EH (cell line): ENCODE data around the gene PPP6R1.

ENCODE experiments used
- DNase-seq: peaks from one replicate; pipeline ENCODE4 v3.0.0-alpha.2; 2015; ENCODE audit warnings: low read depth

PPP6R1 gene, protein sequence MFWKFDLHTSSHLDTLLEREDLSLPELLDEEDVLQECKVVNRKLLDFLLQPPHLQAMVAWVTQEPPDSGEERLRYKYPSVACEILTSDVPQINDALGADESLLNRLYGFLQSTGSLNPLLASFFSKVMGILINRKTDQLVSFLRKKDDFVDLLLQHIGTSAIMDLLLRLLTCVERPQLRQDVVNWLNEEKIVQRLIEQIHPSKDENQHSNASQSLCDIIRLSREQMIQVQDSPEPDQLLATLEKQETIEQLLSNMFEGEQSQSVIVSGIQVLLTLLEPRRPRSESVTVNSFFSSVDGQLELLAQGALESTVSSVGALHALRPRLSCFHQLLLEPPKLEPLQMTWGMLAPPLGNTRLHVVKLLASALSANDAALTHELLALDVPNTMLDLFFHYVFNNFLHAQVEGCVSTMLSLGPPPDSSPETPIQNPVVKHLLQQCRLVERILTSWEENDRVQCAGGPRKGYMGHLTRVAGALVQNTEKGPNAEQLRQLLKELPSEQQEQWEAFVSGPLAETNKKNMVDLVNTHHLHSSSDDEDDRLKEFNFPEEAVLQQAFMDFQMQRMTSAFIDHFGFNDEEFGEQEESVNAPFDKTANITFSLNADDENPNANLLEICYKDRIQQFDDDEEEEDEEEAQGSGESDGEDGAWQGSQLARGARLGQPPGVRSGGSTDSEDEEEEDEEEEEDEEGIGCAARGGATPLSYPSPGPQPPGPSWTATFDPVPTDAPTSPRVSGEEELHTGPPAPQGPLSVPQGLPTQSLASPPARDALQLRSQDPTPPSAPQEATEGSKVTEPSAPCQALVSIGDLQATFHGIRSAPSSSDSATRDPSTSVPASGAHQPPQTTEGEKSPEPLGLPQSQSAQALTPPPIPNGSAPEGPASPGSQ

GRCh38 chr19:55258828-55259539, at the start of gene PPP6R1:
Gene PPP6R1, minus strand, starts transcription at chr19:55259017. Its CDS starts 11,914 bp downstream, at chr19:55247103.
- peak; percentile 100 for DNase-seq

GRCh38 chr19:55308281-55308680, 49.5 kb upstream of the PPP6R1 start:
- DNase-seq = no peak

- no peak for DNase-seq
Observed at GRCh38 chr19:55306712-55307111, 47.9 kb upstream of the PPP6R1 start.

- DNase-seq = no peak
Observed at GRCh38 chr19:55305983-55306562, 47.3 kb upstream of the PPP6R1 start.

GRCh38 chr19:55305491-55305890, 46.7 kb upstream of the PPP6R1 start:
- DNase-seq = peak; percentile 41

GRCh38 chr19:55304980-55305379, 46.2 kb upstream of the PPP6R1 start:
- no peak for DNase-seq

- DNase-seq = peak; percentile 41
Observed at GRCh38 chr19:55304279-55304978, 45.6 kb upstream of the PPP6R1 start.

DNA sequence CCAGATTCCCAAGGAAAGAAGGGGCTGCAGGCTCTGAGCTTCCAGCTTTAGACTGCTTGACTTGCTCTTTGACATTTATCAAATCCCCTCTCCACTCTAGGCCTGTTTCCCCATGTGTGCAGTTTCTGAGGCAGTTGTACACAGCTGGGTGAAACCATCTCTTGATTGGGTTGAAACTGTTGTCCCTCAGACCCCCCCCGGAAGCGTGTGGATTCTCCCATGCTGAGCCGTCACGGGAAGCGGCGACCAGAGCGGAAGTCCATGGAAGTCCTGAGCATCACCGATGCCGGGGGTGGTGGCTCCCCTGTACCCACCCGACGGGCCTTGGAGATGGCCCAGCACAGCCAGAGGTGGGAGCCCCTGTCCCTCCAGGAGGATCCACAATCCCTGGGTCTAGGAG, 44.7 kb upstream of the PPP6R1 start:
- no peak for DNase-seq

DNA sequence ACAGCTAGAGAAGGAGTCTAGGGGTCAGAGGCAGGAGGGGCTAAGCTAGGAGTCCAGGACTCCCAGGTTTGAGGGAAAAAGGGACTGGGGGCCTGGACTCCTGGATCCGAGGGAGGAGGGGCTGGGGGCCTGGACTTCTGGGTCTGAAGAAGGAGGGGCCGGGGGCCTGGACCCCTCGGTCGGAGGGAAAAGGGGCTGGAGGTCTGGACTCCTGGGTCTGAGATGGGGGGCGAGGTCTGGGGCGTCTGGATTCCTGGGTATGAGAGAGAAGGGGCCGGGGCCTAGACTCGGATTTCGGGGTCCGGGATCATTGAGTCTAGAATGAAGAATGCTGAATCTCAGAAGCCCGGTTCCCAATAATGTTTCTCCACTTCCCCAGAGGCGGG, 43.5 kb upstream of the PPP6R1 start:
- DNase-seq = no peak

- peak; percentile 75 for DNase-seq
Observed at GRCh38 chr19:55301459-55302317, 42.9 kb upstream of the PPP6R1 start.

DNA sequence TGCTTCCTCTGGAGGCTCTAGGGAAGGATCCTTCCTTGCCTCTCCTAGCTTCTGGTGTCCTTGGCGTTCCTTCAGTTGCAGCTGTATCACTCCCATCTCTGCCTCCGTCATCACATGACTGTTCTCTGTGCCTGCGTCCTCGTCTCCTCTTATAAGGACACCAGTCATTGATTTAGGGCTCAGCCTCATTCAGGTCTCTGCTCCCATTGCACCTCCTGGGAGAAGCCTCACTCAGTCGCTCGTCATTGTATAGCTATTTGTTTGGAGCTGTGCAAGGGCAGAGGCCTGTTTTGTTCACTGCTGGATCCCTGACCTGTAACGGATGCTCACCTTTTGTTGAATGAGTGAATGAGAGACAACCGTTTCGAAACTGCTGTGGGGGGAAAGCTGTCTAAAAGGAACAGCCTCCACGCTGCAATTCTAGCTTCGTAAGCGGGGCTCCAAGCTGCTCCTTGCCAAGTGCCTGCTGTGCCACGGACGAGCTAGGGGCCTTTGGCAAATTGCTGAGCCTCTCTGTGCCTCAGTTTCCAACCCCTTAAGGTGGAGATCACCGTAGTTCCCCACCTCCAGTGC, 42.2 kb upstream of the PPP6R1 start:
- DNase-seq = no peak

GRCh38 chr19:55299991-55300390, 41.2 kb upstream of the PPP6R1 start:
- no peak for DNase-seq

DNA sequence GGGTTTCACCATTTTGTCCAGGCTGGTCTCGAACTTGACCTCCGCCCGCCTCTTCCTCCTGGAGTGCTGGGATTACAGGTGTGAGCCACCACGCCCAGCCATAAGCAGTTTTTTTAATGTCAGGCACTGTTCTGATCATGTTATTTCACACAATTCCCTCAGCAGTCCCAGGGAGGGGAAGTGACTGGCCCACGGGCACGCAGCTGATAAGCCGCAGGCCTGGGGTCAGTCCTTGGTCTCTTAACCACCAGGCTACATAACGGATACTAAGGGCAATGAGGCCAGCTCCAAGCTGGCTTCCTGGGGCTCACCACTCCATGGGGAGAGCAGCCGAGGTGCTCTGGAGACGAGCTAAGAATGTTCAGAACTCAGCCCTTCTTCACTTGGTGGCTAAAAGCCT, 38.5 kb upstream of the PPP6R1 start:
- DNase-seq = no peak

- peak; percentile 40 for DNase-seq
Observed at GRCh38 chr19:55289117-55289796, 30.4 kb upstream of the PPP6R1 start.

GRCh38 chr19:55287361-55288079, 28.7 kb upstream of the PPP6R1 start:
- DNase-seq = no peak

DNA sequence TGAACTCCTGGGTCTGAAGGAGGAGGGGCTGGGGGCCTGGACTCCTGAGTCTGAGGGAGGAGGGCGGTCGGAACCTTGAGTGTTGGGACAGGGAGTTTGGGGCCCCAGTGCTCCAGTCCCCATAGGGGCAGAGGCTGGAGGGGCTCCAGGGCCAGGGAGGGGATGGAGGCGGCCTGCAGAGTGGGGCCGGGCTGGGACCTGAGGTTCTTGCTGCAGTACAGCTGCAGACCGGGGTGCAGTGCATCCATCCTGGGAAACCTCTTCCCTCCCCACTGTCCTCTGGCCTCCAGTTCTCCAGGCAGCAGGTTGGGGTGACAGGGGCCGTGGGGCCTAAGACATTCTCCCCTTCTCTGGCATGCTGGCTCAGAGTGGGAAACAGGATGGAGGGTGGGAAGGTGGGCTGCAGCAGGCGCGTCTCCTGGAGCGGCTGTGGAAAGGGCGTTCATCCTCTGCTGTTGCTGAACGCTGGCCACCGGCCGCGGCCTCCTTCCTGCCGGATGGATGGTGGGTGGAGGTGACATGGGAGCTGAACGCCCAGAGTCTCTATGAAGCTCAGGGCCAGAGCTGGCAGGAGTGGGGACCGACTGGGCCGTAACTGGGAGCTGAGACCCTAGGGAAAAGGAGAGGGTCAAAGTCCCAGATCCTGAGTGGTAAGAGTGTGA, 26.5 kb upstream of the PPP6R1 start:
- DNase-seq = peak; percentile 20

DNA sequence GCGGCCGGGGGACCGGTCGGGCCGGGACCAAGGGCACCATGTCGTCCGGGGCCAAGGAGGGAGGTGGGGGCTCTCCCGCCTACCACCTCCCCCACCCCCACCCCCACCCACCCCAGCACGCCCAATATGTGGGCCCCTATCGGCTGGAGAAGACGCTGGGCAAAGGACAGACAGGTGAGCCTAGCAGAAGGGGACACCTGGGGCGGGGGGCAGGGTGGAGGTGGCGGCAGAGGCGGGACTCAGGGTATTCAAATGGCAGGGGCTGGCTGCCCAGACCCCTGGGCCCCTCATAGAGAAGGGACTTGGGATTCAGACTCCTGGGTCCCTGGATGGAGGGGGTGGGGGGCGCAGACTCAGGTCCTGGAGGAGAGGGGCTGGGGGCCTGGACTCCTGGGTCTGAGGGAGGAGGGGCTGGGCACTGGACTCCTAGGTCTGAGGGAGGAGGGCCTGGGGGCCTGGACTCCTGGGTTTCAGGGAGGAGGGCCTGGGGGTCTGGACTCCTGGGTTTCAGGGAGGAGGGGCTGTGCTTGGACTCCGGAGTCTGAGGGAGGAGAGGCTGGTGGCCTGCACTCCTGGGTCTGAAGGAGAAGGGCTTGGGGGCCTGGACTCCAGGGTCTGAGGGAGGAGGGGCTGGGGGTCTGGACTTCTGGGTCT, 25.7 kb upstream of the PPP6R1 start:
- no peak for DNase-seq
